ENCODE results near the gene UQCC5. TPM values are rescaled to one million over a fixed set of nuclear protein-coding genes. Genes with fewer than 3 reads are reported as not detected.

UQCC5 gene
- total RNA-seq, 1 experiment from 2014 or later: 10.3 TPM

DNA sequence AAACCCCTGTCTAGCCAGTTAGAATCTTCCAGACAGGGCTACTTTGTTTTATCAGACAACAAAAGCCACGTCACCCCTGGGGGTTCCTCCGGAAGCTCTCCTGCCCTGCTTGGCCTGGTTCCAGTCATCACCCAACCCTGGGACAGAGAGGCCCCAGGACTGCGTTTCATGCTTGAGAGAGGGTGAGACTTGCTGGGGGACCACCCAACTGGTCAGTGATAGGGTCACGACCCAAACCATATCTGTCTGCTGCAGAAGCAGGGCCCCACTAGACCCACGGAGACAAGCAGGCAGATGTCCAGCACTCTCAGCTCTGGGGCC is 3.9 kb upstream of the UQCC5 start:
- H3K27me3 ChIP-seq (replicated peaks; ENCODE audit: insufficient read depth, low read depth, low read length, poor library complexity): no peaks in the 10 kb centered on the region
- ChIA-PET CTCF (no interaction called here), POLR2A (ENCODE audit: low non-redundant PET) (no interaction called here)
- no peak for TF ChIP-seq CTCF (conservative IDR thresholded peaks at IDR 0.05; ENCODE audit: low read depth, low read length)
- H3K9me3 ChIP-seq (ENCODE audit: low read depth, low read length, poor library complexity, severe bottlenecking): no peaks in the 10 kb centered on the region
- no peaks in the 10 kb centered on the region for H3K36me3 ChIP-seq (ENCODE audit: insufficient read depth, low read length, poor library complexity, severe bottlenecking)
- intact Hi-C loops (cut with micrococcal nuclease; ENCODE audit: unreplicated experiment): no loop called here
- H3K27ac ChIP-seq (ENCODE audit: low read depth, low read length, poor library complexity, severe bottlenecking): peak overlapping the region; percentile 67
- no TSS peak for BruUV-seq (replicated peaks)
- H3K4me3 ChIP-seq (ENCODE audit: low read depth, low read length, poor library complexity, severe bottlenecking): peak overlapping the region; percentile 60
- H3K4me1 ChIP-seq (ENCODE audit: insufficient read depth, low read length, poor library complexity, severe bottlenecking): no peaks in the 10 kb centered on the region
- DNase-seq (ENCODE audit: low spot score): no peak

- Histone ChIP-seq H3K27ac (ENCODE audit: low read depth, low read length, poor library complexity, severe bottlenecking) (peak overlapping the region; percentile 67), H3K4me3 (ENCODE audit: low read depth, low read length, poor library complexity, severe bottlenecking) (peak overlapping the region; percentile 60), H3K4me1 (ENCODE audit: insufficient read depth, low read length, poor library complexity, severe bottlenecking) (no peaks in the 10 kb centered on the region), H3K27me3 (replicated peaks; ENCODE audit: insufficient read depth, low read depth, low read length, poor library complexity) (no peaks in the 10 kb centered on the region), H3K36me3 (ENCODE audit: insufficient read depth, low read length, poor library complexity, severe bottlenecking) (no peaks in the 10 kb centered on the region), H3K9me3 (ENCODE audit: low read depth, low read length, poor library complexity, severe bottlenecking) (no peaks in the 10 kb centered on the region)
- no peak for DNase-seq (ENCODE audit: low spot score)
- no TSS peak for BruUV-seq (replicated peaks)
- intact Hi-C loops (cut with micrococcal nuclease; ENCODE audit: unreplicated experiment): no loop called here
- ChIA-PET CTCF (no interaction called here), POLR2A (ENCODE audit: low non-redundant PET) (no interaction called here)
- TF ChIP-seq CTCF (conservative IDR thresholded peaks at IDR 0.05; ENCODE audit: low read depth, low read length) (no peak), EZH2 (IDR thresholded peaks at IDR 0.05; ENCODE audit: borderline replicate concordance, low read depth, low read length, poor library complexity, severe bottlenecking) (no peak)
Measured at GRCh38 chr3:52532838-52533622, 3.4 kb upstream of the UQCC5 start.

- peak within 1 kb of the TSS; percentile 60 for H3K4me3 ChIP-seq (ENCODE audit: low read depth, low read length, poor library complexity, severe bottlenecking)
- intact Hi-C loops (cut with micrococcal nuclease; ENCODE audit: unreplicated experiment): no loop called here
- no peaks in the 10 kb centered on the region for H3K36me3 ChIP-seq (ENCODE audit: insufficient read depth, low read length, poor library complexity, severe bottlenecking)
- no peak for TF ChIP-seq CTCF (conservative IDR thresholded peaks at IDR 0.05; ENCODE audit: low read depth, low read length)
- no peak for TF ChIP-seq EZH2 (IDR thresholded peaks at IDR 0.05; ENCODE audit: borderline replicate concordance, low read depth, low read length, poor library complexity, severe bottlenecking)
- H3K9me3 ChIP-seq (ENCODE audit: low read depth, low read length, poor library complexity, severe bottlenecking): no peaks in the 10 kb centered on the region
- peak within 1 kb of the TSS; percentile 67 for H3K27ac ChIP-seq (ENCODE audit: low read depth, low read length, poor library complexity, severe bottlenecking)
- ChIA-PET CTCF (no interaction called here), POLR2A (ENCODE audit: low non-redundant PET) (no interaction called here)
- no TSS peak for BruUV-seq (replicated peaks)
- DNase-seq (ENCODE audit: low spot score): peak; percentile 71
- no peaks in the 10 kb centered on the region for H3K27me3 ChIP-seq (replicated peaks; ENCODE audit: insufficient read depth, low read depth, low read length, poor library complexity)
- H3K4me1 ChIP-seq (ENCODE audit: insufficient read depth, low read length, poor library complexity, severe bottlenecking): no peaks in the 10 kb centered on the region
Measured at GRCh38 chr3:52533623-52534280, 2.7 kb upstream of the UQCC5 start, which contains the start of gene NT5DC2. NT5DC2 (minus strand) TSS chr3:52533857; CDS start chr3:52533737, 120 bp downstream.

All from A673 (cell line).